GM19240 (cell line): ENCODE results near the gene GIPR.
"Not testable (repeated sequence)": the region's sequence is repeated elsewhere in the genome, so short reads cannot be mapped to it uniquely, and the experiment has no call there.

Source experiments
- DNase-seq: peaks from one replicate; pipeline ENCODE4 v3.0.0; 2011; ENCODE audit warnings: low spot score; ENCODE audit not compliant: insufficient read length

GIPR gene

DNA sequence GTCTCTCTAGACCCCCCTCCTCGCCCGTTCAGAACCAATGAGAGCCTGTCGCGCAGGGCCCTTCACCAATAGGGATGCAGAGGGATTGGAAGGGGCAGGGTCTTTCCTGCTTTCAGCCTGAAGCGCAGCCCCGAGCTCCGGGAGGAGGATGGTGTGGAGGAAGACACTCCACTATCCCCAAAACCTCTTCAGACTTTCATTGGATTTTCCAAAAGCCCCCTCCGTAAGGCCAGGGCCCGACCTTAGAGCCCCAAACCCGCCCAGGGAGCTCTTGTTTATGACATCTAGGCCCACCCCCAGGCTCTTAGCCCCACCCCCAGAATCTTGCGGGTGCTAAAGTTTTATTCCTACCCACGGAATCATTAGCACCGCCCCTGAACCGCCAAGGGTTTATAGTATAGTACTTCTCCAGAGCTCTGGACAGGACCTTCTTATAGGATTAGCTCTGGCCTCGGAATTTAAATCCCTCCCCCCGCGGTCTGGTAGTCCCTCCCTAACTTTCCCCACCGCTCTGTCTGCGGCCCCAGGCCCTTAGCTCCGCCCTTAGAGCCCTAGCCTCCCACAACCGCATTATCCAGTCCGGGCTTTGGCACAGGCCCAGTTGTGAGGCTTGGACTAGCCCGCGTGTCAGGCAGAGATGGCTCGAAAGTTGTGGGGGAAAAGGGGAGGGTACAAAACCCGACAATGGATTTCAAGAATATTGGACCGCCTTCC is 22.2 kb upstream of the GIPR start:
- peak; percentile 91 for DNase-seq

DNA sequence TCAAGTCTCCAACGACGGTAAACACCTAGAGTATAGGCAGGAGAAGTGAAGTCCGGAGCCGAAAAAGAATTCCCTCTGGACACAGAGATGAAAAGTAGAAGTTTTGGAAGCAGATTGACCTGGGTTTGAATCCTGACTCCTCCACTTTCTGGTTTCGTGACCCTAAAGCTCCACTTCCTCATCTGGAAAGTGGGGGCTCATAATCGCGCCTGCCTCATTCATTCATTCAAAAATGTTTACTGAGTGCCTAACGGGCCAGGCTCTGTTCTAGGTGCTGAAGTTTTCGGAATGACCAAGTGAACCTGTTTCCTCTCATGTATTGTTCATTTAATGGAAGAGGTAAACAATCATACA is 21.7 kb upstream of the GIPR start:
- DNase-seq: no peak

DNA sequence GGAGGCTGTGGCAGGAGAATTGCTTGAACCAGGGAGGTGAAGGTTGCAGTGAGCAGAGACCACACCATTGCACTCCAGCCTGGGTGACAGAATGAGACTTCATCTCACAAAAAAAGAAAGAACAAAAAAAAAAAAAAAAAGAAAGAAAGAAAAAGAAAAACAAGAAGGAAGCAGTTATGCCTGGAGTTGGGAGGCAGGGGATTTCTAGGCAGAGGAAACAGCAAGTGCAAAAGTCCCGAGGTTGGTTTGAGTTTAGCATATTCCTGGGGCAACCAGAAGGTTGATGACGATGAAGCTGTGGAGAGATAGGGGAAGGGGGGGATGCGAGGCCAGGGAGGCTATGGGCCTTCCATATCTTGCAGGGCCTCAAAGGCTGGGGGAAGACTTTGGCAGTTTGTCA is 17.3 kb upstream of the GIPR start:
- no peak for DNase-seq

DNA sequence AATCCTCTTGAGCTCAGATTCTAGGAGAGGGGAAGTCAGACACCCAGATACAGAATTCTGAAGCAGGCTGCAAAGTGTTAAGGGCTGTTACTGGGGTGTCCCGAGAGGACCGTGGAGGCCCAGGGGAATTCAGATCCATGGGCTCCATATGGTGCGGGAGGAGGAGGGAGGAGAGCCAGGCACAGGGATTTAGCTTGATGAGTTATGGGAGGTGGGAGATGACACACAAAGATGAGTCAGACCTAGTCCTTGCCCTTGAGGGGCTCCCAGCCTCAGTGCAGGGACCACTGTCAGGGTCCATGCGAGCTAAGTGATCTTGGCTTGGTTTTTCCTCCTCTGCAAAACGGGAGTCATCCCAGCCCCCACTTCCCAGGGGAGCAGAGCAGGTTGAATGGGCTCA is 14.4 kb upstream of the GIPR start:
- DNase-seq: no peak

DNA sequence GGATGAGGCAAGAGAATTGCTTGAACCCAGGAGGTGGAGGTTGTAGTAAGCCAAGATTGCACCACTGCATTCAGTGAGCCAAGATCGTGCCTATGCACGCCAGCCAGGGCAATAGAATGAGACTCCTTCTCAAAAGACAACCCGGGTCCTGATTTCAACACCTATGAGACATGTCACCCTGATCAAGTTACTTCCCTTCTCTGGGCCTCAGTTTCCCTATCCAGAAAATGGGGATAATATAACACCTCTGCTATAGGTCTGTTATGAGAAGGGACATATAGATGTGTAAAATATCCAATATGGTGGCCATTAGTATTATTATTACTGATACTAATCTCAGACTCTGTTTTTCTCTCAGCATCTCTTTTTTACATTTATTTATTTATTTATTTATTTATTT is 12.9 kb upstream of the GIPR start:
- no peak for DNase-seq

DNA sequence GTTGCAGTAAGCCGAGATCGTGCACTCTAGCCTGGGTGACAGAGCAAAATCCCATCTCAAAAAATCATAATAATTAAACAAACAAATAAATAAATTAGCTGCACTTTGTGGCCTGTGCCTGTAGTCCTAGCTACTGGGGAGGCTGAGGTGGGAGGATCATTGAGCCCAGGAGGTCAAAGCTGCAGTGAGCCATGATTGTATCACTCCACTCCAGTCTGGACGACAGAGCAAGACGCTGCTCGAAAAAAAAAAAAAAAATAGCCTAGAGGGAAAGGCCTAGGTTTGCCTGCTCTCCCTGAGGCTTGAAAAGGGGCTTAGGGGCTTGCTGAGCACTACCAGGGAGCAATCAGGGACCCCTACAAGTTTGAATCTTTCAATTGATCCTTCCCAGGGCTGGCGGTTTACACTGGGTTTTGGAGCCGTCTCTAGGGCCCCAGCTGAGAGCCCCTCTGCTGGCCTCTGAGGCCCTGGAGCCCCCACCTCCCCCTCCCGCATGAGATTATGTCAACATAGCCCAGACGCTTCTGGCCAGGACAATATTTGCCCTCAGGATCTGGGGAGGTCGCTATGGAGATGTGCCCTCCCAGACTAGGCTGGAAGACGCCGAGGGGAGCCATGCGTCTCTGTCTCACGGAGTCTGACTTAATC is 10.4 kb upstream of the GIPR start:
- DNase-seq: no peak

DNA sequence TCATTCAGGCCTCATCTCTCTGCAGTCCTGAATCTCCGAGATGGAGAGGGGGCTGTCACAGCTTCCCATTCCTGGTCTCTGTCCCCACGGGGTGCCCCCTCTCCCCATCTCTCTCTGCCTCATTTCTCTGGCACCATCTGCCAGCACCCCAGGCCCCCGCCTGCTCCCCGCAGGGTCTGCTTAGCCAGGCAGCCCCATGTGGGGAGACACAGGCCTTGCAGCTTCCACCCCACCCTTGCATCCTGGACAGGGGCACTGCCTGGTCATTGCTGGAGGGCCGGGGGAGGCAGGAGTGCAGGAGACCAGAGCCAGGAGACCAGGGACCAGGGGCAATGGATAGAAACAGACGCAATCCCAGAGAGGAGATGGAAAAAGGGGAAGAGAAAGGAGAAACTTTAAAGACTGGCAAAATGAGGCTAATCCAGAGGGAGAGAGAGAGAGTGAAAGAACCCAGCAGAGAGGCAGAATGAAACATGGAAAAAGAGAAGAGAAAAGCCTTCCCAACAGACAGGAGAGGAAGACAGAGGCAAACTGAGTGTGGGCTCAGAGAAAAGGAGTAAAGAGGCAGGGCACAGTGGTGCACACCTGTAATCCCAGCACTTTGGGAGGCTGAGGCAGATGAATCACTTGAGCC is 8.8 kb upstream of the GIPR start:
- DNase-seq: no peak

DNA sequence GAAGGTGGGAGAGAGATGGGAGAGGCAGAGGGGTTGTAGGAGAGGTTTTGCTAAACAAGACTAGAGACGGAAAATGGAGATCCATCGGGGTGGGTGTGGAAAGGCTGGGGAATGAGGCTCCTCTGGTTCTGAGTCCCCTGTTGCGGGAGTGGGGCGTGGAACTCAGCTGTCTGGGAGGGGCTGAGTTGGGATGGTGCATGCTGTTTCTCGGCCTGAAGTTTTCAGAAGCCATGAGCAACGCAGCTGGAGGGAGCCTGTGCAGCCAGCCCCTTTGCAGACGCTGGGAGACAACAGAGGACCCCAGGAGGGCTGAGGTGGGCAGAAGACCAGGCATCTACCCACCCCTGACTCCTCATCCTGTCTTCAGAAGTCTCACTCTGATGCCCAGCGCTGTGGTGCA is 7.4 kb upstream of the GIPR start:
- no peak for DNase-seq

DNA sequence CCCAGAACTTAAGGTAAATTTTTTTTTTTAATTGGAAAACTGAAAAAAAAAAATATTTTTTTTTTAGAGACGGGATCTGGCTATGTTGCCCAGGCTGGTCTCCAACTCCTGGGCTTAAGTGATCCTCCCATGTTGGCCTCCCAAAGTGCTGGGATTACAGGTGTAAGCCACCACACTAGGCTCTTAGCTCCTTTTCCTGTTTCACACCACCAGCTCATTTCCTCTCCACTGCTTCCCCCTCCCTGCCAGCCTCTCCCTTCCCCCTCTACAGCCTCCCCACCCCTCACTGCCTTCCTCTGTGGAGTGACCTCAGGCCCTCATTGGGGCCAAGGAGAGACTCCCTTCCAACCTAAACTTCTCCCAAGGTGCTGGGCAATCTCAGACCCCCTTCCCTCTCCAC is 4.2 kb upstream of the GIPR start:
- no peak for DNase-seq

DNA sequence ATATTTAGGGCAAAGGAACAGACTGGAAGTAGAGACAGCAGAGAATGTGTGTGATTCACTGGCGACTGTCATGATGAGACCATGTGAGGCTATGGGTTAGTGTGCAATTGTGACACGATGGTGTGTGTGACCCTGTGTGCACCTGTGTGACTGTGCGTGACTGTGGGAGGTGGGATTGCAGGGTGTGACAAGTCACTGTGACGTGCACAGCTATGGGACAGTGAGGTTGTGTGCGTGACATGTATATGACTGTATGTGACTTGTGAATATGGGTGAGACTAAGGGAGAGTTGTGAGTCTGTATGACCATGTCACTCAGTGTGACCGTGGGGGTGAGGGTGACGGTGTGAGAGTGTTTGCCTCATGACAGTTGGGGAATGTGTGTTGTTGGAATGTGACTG is 3.4 kb upstream of the GIPR start:
- DNase-seq: no peak

DNA sequence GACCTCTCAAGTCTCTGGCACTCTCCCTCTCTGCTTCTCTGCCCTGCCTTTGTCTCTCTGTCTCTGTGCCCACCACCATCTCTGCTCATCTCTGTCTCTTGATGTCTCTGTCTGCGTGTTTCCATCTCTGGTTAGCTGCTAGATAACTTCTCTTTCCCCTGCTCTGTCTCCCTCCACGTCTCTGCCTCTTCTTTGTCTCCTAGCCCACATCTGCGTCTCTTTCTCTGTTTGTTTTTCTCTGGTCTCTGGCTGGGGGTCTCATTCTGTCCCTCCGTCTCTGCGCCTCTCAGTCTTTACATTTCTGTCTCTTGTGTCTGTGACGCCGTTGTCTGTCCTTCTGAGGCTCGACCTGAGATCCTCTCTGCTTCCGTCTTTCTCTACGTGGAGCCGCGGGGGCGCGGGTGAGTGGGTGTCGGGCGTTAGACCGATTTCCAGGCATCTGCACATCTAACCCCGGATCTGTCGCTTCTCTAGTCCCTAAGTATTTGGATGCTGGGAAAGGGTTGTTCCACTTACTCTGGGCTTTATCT is 386 bp downstream of the GIPR start:
- DNase-seq: peak; percentile 22

DNA sequence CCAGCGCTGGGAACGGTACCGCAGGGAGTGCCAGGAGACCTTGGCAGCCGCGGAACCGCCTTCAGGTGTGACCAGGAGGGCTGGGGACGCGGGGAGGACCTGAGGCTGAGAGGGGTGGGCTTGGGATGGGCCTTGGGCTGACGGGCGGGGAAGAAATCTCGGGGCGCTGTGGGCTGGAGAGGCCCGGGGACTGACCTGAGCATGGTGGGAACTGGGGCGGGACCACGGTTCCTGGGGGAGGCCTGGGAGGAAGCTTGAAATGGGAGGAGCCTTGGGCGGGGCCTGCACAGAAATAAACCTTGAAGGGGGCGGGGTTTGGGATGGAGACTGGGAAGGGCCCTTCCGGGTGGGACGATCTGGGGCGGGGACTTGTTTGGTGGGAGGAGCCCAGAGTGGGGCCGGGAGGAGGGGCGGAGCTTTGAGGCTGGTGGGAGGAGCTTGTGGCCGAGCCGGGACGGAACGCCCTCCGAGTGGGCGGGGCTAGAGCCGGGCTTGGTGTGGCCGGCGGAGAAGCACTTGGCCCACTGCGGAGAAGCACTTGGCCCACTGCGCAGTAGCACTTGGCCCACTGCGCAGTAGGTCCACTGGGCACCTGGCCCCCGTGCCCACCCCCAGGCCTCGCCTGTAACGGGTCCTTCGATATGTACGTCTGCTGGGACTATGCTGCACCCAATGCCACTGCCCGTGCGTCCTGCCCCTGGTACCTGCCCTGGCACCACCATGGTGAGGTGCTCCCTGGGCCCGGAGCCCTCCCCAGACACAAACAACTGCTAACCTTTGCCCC is 2.8 kb downstream of the GIPR start:
- peak; percentile 77 for DNase-seq

DNA sequence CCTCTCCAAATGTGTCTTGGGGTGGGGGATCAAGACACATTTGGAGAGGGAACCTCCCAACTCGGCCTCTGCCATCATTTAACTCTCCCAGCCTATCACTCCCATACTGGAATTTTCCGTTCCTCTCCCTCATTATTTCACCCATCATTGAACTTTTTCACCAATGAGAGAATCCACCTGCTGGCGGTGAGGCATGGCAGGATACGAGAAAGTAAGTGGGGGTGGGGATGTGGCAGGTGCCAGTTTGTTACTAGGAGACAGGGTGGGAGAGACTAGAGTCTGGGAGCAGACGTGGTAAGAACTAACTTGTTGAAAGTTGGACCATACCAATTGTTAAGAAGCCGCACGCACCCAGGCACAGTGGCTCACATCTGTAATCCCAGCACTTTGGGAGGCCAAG is 6.9 kb downstream of the GIPR start:
- no peak for DNase-seq

DNA sequence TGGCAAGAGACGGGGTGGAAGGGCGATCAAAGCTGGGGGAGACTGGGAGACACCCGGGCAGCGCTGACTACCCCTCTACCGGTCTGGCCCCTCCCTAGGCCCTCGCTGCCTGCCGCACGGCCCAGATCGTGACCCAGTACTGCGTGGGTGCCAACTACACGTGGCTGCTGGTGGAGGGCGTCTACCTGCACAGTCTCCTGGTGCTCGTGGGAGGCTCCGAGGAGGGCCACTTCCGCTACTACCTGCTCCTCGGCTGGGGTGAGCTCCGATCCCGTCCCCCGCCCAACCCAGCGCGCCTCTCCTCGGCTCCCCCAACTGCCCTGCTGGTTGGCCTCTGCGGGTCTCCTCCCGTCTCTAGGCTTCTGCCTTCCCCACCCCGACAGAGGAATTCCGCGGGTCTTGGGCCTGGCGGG is 8.8 kb downstream of the GIPR start:
- DNase-seq: no peak

DNA sequence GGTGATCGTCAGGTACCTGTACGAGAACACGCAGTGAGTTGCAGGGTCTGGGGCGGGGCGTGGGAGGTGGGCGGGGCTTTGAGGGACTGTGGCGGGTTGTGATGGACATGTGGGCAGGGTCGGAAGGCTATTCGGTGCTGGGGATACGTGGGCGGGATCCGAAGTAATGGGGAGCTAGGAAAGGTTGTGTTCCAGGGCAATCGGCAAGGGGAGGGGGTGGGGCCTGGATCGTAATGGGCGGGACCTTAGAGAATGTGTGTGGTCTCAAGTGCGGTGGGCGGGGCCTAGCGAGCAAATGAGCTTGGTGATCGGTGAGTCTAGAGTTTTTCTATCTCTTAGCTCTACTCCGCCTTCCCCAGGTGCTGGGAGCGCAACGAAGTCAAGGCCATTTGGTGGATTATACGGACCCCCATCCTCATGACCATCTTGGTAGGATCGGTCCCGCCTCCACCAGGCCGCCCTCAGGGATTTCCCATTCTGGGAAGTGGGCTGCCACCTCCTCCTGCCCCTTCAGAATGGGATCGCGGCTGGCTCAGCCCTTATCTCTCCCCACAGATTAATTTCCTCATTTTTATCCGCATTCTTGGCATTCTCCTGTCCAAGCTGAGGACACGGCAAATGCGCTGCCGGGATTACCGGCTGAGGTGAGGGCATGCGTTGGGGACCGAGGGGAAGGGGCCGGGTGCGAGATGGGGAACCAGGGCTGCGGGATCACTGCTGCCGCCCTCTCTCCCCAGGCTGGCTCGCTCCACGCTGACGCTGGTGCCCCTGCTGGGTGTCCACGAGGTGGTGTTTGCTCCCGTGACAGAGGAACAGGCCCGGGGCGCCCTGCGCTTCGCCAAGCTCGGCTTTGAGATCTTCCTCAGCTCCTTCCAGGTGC is 9.6 kb downstream of the GIPR start:
- DNase-seq: peak; percentile 71

DNA sequence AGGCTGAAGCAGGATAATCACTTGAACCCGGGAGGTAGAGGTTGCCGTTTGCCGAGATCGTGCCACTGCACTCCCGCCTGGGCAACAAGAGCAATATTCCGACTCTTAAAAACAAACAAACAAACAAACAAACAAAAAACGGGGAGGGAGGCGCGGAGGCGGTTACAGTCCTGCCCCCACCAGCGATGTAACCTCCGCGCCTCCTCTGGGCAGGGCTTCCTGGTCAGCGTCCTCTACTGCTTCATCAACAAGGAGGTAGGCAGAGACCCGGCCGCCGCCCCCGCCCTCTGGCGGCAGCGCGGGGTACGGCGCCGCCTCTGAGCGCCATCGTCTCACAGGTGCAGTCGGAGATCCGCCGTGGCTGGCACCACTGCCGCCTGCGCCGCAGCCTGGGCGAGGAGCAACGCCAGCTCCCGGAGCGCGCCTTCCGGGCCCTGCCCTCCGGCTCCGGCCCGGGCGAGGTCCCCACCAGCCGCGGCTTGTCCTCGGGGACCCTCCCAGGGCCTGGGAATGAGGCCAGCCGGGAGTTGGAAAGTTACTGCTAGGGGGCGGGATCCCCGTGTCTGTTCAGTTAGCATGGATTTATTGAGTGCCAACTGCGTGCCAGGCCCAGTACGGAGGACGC is 13.5 kb downstream of the GIPR start:
- DNase-seq: peak; percentile 70

DNA sequence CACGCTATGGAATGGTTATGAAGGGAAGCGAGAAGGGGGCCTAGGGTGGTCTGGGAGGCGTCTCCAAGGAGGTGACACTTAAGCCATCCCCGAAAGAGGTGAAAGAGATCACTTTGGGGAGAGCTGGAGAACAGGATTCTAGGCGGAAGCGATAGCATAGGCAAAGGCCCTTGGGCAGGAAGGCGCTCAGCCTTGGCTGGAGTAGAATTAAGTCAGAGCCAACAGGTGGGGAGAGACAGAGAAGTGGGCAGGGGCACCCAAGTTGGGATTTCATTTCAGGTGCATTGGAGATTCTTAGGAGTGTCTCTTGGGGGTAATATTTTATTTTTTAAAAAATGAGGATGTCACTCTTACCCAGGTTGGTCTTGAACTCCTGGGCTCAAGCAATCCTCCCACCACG is 14.1 kb downstream of the GIPR start:
- DNase-seq: no peak

DNA sequence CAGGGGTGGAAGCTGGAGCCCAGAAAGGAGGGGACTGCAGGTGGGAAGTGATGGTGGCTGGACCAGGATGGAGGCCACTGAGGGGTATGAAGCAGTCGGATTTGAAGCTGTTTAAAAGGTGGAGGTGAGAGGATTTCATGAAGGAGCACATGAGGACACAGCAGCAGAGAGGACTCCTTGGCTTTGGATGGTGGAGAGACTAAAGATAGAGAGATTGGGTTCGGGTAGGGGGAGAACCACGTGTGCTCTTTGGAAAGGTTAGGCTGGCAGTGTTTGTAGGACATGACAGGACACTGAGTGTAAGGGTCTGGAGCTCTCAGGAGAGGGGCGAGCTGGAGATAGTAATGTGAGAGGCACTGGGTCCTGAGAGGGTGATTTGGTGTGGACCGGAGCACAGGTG is 14.9 kb downstream of the GIPR start:
- DNase-seq: no peak

DNA sequence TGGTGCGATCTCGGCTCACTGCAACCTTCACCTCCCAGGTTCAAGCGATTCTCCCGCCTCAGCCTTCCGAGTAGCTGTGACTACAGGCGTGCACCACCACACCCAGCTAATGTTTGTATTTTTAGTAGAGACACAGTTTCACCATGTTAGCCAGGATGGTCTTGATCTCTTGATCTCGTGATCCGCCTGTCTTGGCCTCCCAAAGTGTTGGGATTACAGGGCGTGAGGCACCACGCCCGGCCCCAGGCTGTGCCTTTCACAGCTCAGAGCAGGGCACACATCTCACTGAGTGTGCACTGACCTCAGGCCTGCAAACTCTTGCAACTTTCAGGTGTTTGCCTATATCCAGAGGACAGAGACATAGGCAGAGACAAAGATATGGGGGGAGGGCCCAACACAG is 17.0 kb downstream of the GIPR start:
- not testable (repeated sequence) for DNase-seq

DNA sequence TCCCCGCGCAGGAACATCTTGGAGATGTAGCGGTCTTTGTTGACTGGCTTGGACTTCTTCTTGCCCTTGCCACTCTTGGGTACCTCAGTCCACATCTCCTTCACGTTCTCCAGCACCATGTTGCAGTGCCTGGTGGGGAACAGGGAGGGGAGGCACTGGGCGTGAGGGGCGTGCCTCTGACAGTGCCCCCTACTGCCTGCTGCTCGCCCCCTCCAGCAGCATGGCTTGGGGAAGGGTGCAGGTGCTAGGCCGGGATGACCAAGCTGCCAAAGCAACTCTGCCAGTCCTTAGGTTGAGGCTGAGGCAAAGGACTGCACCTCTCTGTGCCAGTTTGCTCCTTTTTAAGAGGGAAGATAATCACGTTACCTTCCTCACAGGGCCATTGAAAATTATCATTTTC is 19.6 kb downstream of the GIPR start:
- DNase-seq: no peak
